ENCODE results near the gene POU4F1. TPM values are rescaled to one million over a fixed set of nuclear protein-coding genes. Genes with fewer than 3 reads are reported as not detected.
A peak's percentile ranks its signal among the peaks of the same experiment; 100 is the strongest.
"Not testable (repeated sequence)": the region's sequence is repeated elsewhere in the genome, so short reads cannot be mapped to it uniquely, and the experiment has no call there.

POU4F1 gene
- total RNA-seq, result not detected

GRCh38 chr13:78603240-78603957 is at the start of gene POU4F1:
TSS of gene POU4F1 (minus strand) at chr13:78603552. CDS start at chr13:78603326, 226 bp downstream.
- DNase-seq (ENCODE audit: low spot score in 2 of 2), result no peak
- Histone ChIP-seq H3K9me3 (no peaks in the 10 kb centered on the region), H3K27me3 (peaks cover 29 to 95% of the 10 kb centered on the region in 2 donors), H3K36me3 (no peaks in the 10 kb centered on the region), H3K4me3 (peak within 1 kb of the TSS in 3 of 4 donors; percentile 22 to 44 (median 33)), H3K4me1 (peaks cover 0 to 52% (median 23%) of the 10 kb centered on the region in 4 donors), H3K27ac (no peak within 1 kb of the TSS)
- WGBS, 2 donors, result 4 to 5% methylated on average over 4 to 41 of the region's 80 CpGs
- TF ChIP-seq, protein P1, sequence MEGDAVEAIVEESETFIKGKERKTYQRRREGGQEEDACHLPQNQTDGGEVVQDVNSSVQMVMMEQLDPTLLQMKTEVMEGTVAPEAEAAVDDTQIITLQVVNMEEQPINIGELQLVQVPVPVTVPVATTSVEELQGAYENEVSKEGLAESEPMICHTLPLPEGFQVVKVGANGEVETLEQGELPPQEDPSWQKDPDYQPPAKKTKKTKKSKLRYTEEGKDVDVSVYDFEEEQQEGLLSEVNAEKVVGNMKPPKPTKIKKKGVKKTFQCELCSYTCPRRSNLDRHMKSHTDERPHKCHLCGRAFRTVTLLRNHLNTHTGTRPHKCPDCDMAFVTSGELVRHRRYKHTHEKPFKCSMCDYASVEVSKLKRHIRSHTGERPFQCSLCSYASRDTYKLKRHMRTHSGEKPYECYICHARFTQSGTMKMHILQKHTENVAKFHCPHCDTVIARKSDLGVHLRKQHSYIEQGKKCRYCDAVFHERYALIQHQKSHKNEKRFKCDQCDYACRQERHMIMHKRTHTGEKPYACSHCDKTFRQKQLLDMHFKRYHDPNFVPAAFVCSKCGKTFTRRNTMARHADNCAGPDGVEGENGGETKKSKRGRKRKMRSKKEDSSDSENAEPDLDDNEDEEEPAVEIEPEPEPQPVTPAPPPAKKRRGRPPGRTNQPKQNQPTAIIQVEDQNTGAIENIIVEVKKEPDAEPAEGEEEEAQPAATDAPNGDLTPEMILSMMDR (IDR thresholded peaks at IDR 0.05), result no peak
- TF ChIP-seq POLR2A (IDR thresholded peaks at IDR 0.05), result no peak
- no peak for TF ChIP-seq EP300 (IDR thresholded peaks at IDR 0.05)

GRCh38 chr13:78652651-78653050 is 49.3 kb upstream of the POU4F1 start:
- peaks cover 0 to 23% (median 3%) of the 10 kb centered on the region in 4 donors for H3K4me1 ChIP-seq
- H3K27ac ChIP-seq, result no peak overlapping the region
- no peaks in the 10 kb centered on the region for H3K36me3 ChIP-seq
- TF ChIP-seq, protein P1 (IDR thresholded peaks at IDR 0.05), result no peak
- no peak for TF ChIP-seq EP300 (IDR thresholded peaks at IDR 0.05)
- WGBS, 2 donors, result 100% methylated on average over 1 of the region's 1 CpG
- no peak overlapping the region for H3K4me3 ChIP-seq
- no peaks in the 10 kb centered on the region for H3K27me3 ChIP-seq
- no peaks in the 10 kb centered on the region for H3K9me3 ChIP-seq
- no peak for DNase-seq (ENCODE audit: low spot score in 2 of 2)

DNA sequence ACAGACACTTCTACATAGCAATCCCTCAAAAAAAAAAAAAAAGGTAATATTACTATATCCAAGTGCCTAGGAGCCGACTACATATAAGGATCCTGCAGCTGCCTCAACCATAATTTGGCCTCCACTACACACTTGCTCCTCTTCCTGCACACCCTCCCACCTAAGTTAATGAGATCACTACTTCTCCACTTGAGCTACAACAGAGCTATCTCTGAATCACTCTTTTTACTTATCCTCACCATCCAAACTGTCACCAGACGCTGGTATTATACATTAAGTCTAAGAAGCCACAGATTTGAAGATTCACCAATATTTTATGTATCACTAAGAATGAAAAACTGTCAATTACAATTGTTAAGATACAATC is 47.3 kb upstream of the POU4F1 start:
- DNase-seq (ENCODE audit: low spot score in 2 of 2), result no peak
- Histone ChIP-seq H3K27ac (no peak overlapping the region), H3K27me3 (no peaks in the 10 kb centered on the region), H3K4me1 (peaks cover 0 to 10% (median 0%) of the 10 kb centered on the region in 4 donors), H3K36me3 (no peaks in the 10 kb centered on the region), H3K9me3 (no peaks in the 10 kb centered on the region), H3K4me3 (no peak overlapping the region)
- WGBS, 2 donors, result 85 to 89% methylated on average over 2 of the region's 2 CpGs
- TF ChIP-seq EP300 (IDR thresholded peaks at IDR 0.05) (no peak), POLR2A (IDR thresholded peaks at IDR 0.05) (no peak)
- TF ChIP-seq, protein P1 (IDR thresholded peaks at IDR 0.05), result no peak

- Histone ChIP-seq H3K36me3 (no peaks in the 10 kb centered on the region), H3K9me3 (no peaks in the 10 kb centered on the region), H3K27me3 (no peaks in the 10 kb centered on the region), H3K4me1 (peaks cover 0 to 6% (median 0%) of the 10 kb centered on the region in 4 donors), H3K4me3 (no peak overlapping the region), H3K27ac (no peak overlapping the region)
- DNase-seq (ENCODE audit: low spot score in 2 of 2), result no peak
- WGBS, 2 donors, result 70 to 77% methylated on average over 3 of the region's 3 CpGs
- TF ChIP-seq, protein P1 (IDR thresholded peaks at IDR 0.05), result no peak
- TF ChIP-seq EP300 (IDR thresholded peaks at IDR 0.05) (no peak), POLR2A (IDR thresholded peaks at IDR 0.05) (no peak)
Measured at GRCh38 chr13:78649997-78650716, 46.8 kb upstream of the POU4F1 start.

DNA sequence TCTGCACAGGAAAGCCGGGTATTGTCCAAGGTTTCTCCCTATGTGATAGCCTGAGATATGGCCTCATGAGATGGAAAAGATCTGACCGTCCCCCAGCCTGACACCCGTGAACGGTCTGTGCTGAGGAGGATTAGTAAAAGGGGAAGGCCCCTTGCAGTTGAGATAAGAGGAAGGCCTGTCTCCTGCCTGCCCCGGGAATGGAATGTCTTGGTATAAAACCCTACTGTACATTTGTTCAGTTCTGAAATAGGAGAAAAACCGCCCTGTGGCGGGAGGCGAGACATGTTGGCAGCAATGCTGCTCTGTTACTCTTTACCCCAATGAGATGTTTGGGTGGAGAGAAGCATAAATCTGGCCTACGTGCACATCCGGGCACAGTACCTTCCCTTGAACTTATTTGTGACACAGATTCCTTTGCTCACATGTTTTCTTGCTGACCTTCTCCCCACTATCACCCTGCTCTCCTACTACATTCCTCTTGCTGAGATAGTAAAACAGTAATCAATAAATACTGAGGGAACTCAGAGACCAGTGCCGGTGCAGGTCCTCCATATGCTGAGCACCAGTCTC is 43.8 kb upstream of the POU4F1 start:
- H3K36me3 ChIP-seq, result peaks cover 0 to 20% (median 0%) of the 10 kb centered on the region in 3 donors
- not testable (repeated sequence) for DNase-seq (ENCODE audit: low spot score in 2 of 2); H3K9me3 ChIP-seq; H3K4me3 ChIP-seq; H3K4me1 ChIP-seq; H3K27me3 ChIP-seq; H3K27ac ChIP-seq
- WGBS, 2 donors, result 70 to 74% methylated on average over 11 of the region's 11 CpGs
